PC-3 (cell line): Measurements from ENCODE around the gene FOXP1. TPM values are rescaled to one million over a fixed set of nuclear protein-coding genes. Genes with fewer than 3 reads are reported as not detected.

ENCODE experiments used
- ATAC-seq: fragments of 200-7000 bp; cut with Tn5 transposase; 2 replicates; pipeline ENCODE4 v1.9.1; 2020; ENCODE audit warnings: mild to moderate bottlenecking, moderate library complexity
- BruUV-seq: library from RNA; stranded (reverse); fragments of 400-500 nt; replicated peaks from 2 replicates; lab custom pipeline; 2021; lab: Mats Ljungman, UMichigan
- CTCF ChIA-PET: fragments of 300-600 bp; sonication (Branson Sonifier 250); formaldehyde crosslinking; loops from one replicate; lab custom pipeline; 2022; ENCODE audit warnings: antibody characterized with exemption; lab: Charles Lee
- POLR2A ChIA-PET: fragments of 300-600 bp; sonication (Branson Sonifier 250); formaldehyde crosslinking; loops from one replicate; lab custom pipeline; 2022; ENCODE audit warnings: antibody characterized with exemption; ENCODE audit not compliant: unreplicated experiment; lab: Charles Lee
- DNase-seq: peaks from one replicate; pipeline ENCODE4 v3.0.0-alpha.2; 2015
- H2AFZ ChIP-seq: fragments of 300-600 bp; sonication (generic); 2 replicates; pipeline ENCODE4 v1.6.0; 2016; ENCODE audit warnings: antibody characterized with exemption, low read length
- H3F3A ChIP-seq: fragments of 300-600 bp; sonication (generic); one replicate; pipeline ENCODE4 v1.6.0; 2017; ENCODE audit warnings: antibody characterized with exemption, low read length, control low read depth, mild to moderate bottlenecking; ENCODE audit not compliant: unreplicated experiment
- H3K27ac ChIP-seq: fragments of 300-600 bp; sonication (generic); 2 replicates; pipeline ENCODE4 v1.5.1; 2016; ENCODE audit warnings: mild to moderate bottlenecking, low read length
- H3K27me3 ChIP-seq: fragments of 300-600 bp; sonication (generic); 2 replicates; pipeline ENCODE4 v1.6.1; 2016; ENCODE audit warnings: low read length, mixed read lengths
- H3K36me3 ChIP-seq: fragments of 300-600 bp; sonication (generic); 2 replicates; pipeline ENCODE4 v1.6.1; 2016; ENCODE audit warnings: low read depth, mixed run types, low read length, mixed read lengths
- H3K4me1 ChIP-seq: fragments of 300-600 bp; sonication (generic); 2 replicates; pipeline ENCODE4 v1.5.1; 2016; ENCODE audit warnings: low read length; ENCODE audit not compliant: insufficient read depth
- H3K4me2 ChIP-seq: fragments of 300-600 bp; sonication (generic); 2 replicates; pipeline ENCODE4 v1.6.0; 2016; ENCODE audit warnings: low read length
- H3K4me3 ChIP-seq: fragments of 300-600 bp; sonication (generic); 2 replicates; pipeline ENCODE4 v1.5.1; 2016; ENCODE audit warnings: mild to moderate bottlenecking, low read length, mixed read lengths
- H3K79me2 ChIP-seq: fragments of 300-600 bp; sonication (generic); 2 replicates; pipeline ENCODE4 v1.6.1; 2017; ENCODE audit warnings: low read length, mixed read lengths
- H3K9ac ChIP-seq: fragments of 300-600 bp; sonication (generic); 2 replicates; pipeline ENCODE4 v1.6.0; 2016; ENCODE audit warnings: mild to moderate bottlenecking, low read length
- H3K9me2 ChIP-seq: fragments of 300-600 bp; sonication (generic); replicated peaks from 2 replicates; pipeline ENCODE4 v1.6.1; 2016; ENCODE audit warnings: mixed run types, low read length, mixed read lengths
- H3K9me3 ChIP-seq: fragments of 300-600 bp; sonication (generic); 2 replicates; pipeline ENCODE4 v1.6.1; 2016; ENCODE audit warnings: low read length, mixed read lengths
- H4K20me1 ChIP-seq: fragments of 300-600 bp; sonication (generic); 2 replicates; pipeline ENCODE4 v1.6.1; 2016; ENCODE audit warnings: low read length, mixed read lengths
- CTCF ChIP-seq: fragments of 300-600 bp; sonication (generic); conservative IDR thresholded peaks from 2 replicates; pipeline ENCODE4 v1.5.1; 2017; ENCODE audit warnings: antibody characterized with exemption, low read depth, mild to moderate bottlenecking, low read length
- EZH2 ChIP-seq: fragments of 300-600 bp; sonication (generic); IDR thresholded peaks from one replicate; pipeline ENCODE4 v1.6.1; 2017; ENCODE audit warnings: antibody characterized with exemption, mild to moderate bottlenecking, low read length; ENCODE audit not compliant: unreplicated experiment
- EZH2phosphoT487 ChIP-seq: fragments of 300-600 bp; sonication (generic); IDR thresholded peaks from 2 replicates; pipeline ENCODE4 v1.6.1; 2018; ENCODE audit warnings: mild to moderate bottlenecking, antibody characterized with exemption, low read length, borderline replicate concordance
- intact Hi-C: fragments of 100-400 bp; cut with micrococcal nuclease; formaldehyde crosslinking; loops from 2 replicates; pipeline ENCODE4 v1.9.0; 2023
- total RNA-seq: library from RNA; depleted of rRNA; stranded (reverse); fragments of >200 nt; gene quantifications from 2 replicates; pipeline ENCODE4 v1.2.3, GENCODE V29; 2014

The FOXP1 gene
- total RNA-seq, 1 experiment from 2014 or later: 35.3 TPM

GRCh38 chr3:71348831-71349230 is 234.7 kb downstream of the FOXP1 start:
- no peaks in the 10 kb centered on the region for H4K20me1 ChIP-seq
- H3K79me2 ChIP-seq: no peaks in the 10 kb centered on the region
- H3K4me1 ChIP-seq: no peaks in the 10 kb centered on the region
- no peak overlapping the region for H3K4me3 ChIP-seq
- TF ChIP-seq EZH2phosphoT487 (no peak), CTCF (no peak), EZH2 (no peak)
- POLR2A ChIA-PET: no interaction called here
- H3K27me3 ChIP-seq: no peaks in the 10 kb centered on the region
- no peaks in the 10 kb centered on the region for H3F3A ChIP-seq
- BruUV-seq: no TSS peak
- no peak overlapping the region for H3K27ac ChIP-seq
- H3K9ac ChIP-seq: no peak overlapping the region
- ATAC-seq (no peak), DNase-seq (no peak)
- CTCF ChIA-PET: no interaction called here
- H3K4me2 ChIP-seq: no peak overlapping the region
- intact Hi-C loops: no loop called here
- no peaks in the 10 kb centered on the region for H3K9me3 ChIP-seq
- H2AFZ ChIP-seq: no peak overlapping the region
- no peaks in the 10 kb centered on the region for H3K36me3 ChIP-seq
- no peaks in the 10 kb centered on the region for H3K9me2 ChIP-seq

GRCh38 chr3:71348001-71348632 is 235.4 kb downstream of the FOXP1 start:
- Histone ChIP-seq H3K9me3 (no peaks in the 10 kb centered on the region), H3K27ac (no peak overlapping the region), H3K36me3 (no peaks in the 10 kb centered on the region), H4K20me1 (no peaks in the 10 kb centered on the region), H3K9ac (no peak overlapping the region), H3K4me1 (no peaks in the 10 kb centered on the region), H3F3A (no peaks in the 10 kb centered on the region), H3K4me2 (no peak overlapping the region), H3K9me2 (no peaks in the 10 kb centered on the region), H3K79me2 (no peaks in the 10 kb centered on the region), H3K27me3 (no peaks in the 10 kb centered on the region), H3K4me3 (no peak overlapping the region), H2AFZ (no peak overlapping the region)
- DNase-seq (no peak), ATAC-seq (no peak)
- intact Hi-C loops: no loop called here
- ChIA-PET CTCF (no interaction called here), POLR2A (no interaction called here)
- no TSS peak for BruUV-seq
- TF ChIP-seq CTCF: no peak
- TF ChIP-seq EZH2phosphoT487: no peak
- TF ChIP-seq EZH2: no peak

DNA sequence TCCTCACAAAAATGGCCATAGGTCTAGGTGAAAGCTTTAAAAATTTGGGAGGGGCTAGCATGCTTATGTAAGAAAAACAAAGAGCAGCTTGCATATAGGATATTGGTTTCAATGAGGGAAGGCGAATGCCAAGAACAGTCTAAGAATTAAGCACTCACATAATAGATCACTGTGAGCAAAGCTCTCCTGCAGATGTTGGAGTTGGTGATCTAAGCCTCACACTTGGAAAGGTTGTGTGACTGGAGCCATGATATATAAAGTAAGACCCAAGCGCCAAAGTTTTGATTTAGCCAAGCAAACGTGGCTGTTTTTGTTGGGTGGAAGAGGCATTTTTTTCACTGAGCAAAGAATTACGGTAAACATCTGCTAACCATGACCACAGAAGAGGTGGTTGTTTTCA is 237.5 kb downstream of the FOXP1 start:
- H4K20me1 ChIP-seq: no peaks in the 10 kb centered on the region
- no peaks in the 10 kb centered on the region for H3F3A ChIP-seq

More for the DNA sequence above, 237.5 kb downstream of the FOXP1 start:
- no peaks in the 10 kb centered on the region for H3K9me3 ChIP-seq
- H3K27me3 ChIP-seq: no peaks in the 10 kb centered on the region
- ATAC-seq: no peak
- ChIA-PET CTCF (no interaction called here), POLR2A (no interaction called here)
- no peak overlapping the region for H3K27ac ChIP-seq
- no peak for DNase-seq
- TF ChIP-seq CTCF (no peak), EZH2phosphoT487 (no peak), EZH2 (no peak)
- no TSS peak for BruUV-seq
- no peak overlapping the region for H2AFZ ChIP-seq
- H3K9me2 ChIP-seq: no peaks in the 10 kb centered on the region
- peaks cover 8% of the 10 kb centered on the region for H3K4me1 ChIP-seq
- intact Hi-C loops: no loop called here
- no peak overlapping the region for H3K9ac ChIP-seq
- no peak overlapping the region for H3K4me3 ChIP-seq
- no peaks in the 10 kb centered on the region for H3K79me2 ChIP-seq
- no peaks in the 10 kb centered on the region for H3K36me3 ChIP-seq
- H3K4me2 ChIP-seq: no peak overlapping the region
